ENCODE data around the gene EPHB1. TPM values are rescaled to one million over a fixed set of nuclear protein-coding genes. Genes with fewer than 3 reads are reported as not detected.
A peak's percentile ranks its signal among the peaks of the same experiment; 100 is the strongest.

The EPHB1 gene
- total and polyA plus RNA-seq, 12 donors = 0.07 to 3.4 (median 1.6) TPM

- H3K27ac ChIP-seq = no peak overlapping the region
- 79 to 83% methylated on average over 1 of the region's 1 CpG for WGBS, 2 donors
- no peak for DNase-seq
- ATAC-seq = no peak
- H3K9me3 ChIP-seq = no peaks in the 10 kb centered on the region
- H3K4me3 ChIP-seq = no peak overlapping the region
- H3K27me3 ChIP-seq = no peaks in the 10 kb centered on the region
- H3K36me3 ChIP-seq = no peaks in the 10 kb centered on the region
- no peaks in the 10 kb centered on the region for H3K4me1 ChIP-seq
- TF ChIP-seq, protein P1, sequence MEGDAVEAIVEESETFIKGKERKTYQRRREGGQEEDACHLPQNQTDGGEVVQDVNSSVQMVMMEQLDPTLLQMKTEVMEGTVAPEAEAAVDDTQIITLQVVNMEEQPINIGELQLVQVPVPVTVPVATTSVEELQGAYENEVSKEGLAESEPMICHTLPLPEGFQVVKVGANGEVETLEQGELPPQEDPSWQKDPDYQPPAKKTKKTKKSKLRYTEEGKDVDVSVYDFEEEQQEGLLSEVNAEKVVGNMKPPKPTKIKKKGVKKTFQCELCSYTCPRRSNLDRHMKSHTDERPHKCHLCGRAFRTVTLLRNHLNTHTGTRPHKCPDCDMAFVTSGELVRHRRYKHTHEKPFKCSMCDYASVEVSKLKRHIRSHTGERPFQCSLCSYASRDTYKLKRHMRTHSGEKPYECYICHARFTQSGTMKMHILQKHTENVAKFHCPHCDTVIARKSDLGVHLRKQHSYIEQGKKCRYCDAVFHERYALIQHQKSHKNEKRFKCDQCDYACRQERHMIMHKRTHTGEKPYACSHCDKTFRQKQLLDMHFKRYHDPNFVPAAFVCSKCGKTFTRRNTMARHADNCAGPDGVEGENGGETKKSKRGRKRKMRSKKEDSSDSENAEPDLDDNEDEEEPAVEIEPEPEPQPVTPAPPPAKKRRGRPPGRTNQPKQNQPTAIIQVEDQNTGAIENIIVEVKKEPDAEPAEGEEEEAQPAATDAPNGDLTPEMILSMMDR (IDR thresholded peaks at IDR 0.05) = no peak
- intact Hi-C loops (cut with DNase I) = no loop called here
Measured at GRCh38 chr3:134944429-134944828, 149.4 kb downstream of the EPHB1 start.

DNA sequence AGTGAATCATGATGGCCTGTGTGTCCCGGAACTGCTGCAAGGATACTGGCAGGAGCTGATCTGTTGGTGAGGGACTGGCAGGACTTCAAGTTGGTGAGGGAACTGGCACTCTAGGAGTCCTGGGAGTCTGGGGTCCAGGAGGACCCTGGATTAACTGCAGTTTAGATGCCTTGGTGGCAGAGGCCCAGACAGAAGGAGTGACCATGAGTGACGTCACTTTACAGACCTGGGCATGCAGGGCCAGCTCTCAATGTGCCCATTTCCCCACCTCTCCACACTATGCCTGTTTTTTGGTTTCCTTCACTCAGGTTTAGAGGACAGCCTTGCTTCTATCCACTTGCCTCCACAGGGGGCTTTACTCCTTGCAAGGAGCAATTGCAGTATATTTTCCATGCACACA lies 154.1 kb downstream of the EPHB1 start:
- no peaks in the 10 kb centered on the region for H3K27me3 ChIP-seq
- 90 to 95% methylated on average over 2 of the region's 2 CpGs for WGBS, 2 donors
- H3K36me3 ChIP-seq = no peaks in the 10 kb centered on the region
- intact Hi-C loops (cut with DNase I) = no loop called here
- DNase-seq = no peak
- no peaks in the 10 kb centered on the region for H3K4me1 ChIP-seq
- H3K9me3 ChIP-seq = peaks cover 0 to 19% (median 11%) of the 10 kb centered on the region in 11 donors
- TF ChIP-seq, protein P1 (IDR thresholded peaks at IDR 0.05) = no peak
- no peak overlapping the region for H3K4me3 ChIP-seq
- H3K27ac ChIP-seq = no peak overlapping the region
- ATAC-seq = no peak

DNA sequence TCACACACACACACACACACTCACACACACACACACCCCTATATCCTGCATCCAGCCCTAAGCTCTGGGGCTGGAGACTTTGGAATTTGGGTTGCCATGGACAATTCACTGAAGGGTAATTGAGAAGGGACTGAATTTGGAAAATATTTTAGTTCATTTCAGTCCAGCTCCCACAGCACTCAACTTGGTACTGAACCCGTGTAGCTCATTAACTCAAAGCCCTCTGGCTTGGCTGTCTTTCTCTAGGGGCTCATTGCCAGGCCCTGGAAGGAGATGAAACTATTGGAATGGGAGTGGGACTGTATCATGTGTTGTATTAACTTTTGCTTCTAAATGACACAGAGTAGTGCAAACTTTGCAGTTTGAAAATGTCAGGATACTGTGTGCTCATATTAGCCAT lies 157.3 kb downstream of the EPHB1 start:
- no peak overlapping the region for H3K4me3 ChIP-seq
- H3K36me3 ChIP-seq = no peaks in the 10 kb centered on the region
- intact Hi-C loops (cut with DNase I) = no loop called here
- ATAC-seq (no peak), DNase-seq (no peak)
- peaks cover 0 to 19% (median 11%) of the 10 kb centered on the region in 11 donors for H3K9me3 ChIP-seq
- H3K4me1 ChIP-seq = no peaks in the 10 kb centered on the region
- TF ChIP-seq, protein P1 (IDR thresholded peaks at IDR 0.05) = no peak
- H3K27me3 ChIP-seq = no peaks in the 10 kb centered on the region
- WGBS, 2 donors = 61 to 72% methylated on average over 1 of the region's 1 CpG
- H3K27ac ChIP-seq = no peak overlapping the region

- no peaks in the 10 kb centered on the region for H3K4me1 ChIP-seq
- H3K4me3 ChIP-seq = no peak overlapping the region
- WGBS, 2 donors = 22 to 47% methylated on average over 2 of the region's 2 CpGs
- H3K36me3 ChIP-seq = no peaks in the 10 kb centered on the region
- no peaks in the 10 kb centered on the region for H3K27me3 ChIP-seq
- ATAC-seq (peak in 5 of 8 donors; percentile 4 to 74 (median 47)), DNase-seq (no peak)
- intact Hi-C loops (cut with DNase I) = no loop called here
- H3K27ac ChIP-seq = no peak overlapping the region
- TF ChIP-seq, protein P1 (IDR thresholded peaks at IDR 0.05) = no peak
- peaks cover 0 to 11% (median 6%) of the 10 kb centered on the region in 11 donors for H3K9me3 ChIP-seq
Measured at GRCh38 chr3:134955874-134956273, 160.8 kb downstream of the EPHB1 start.

Measured in heart right ventricle (tissue), 16 donors.